Measurements from ENCODE around the gene AIRE. TPM values are rescaled to one million over a fixed set of nuclear protein-coding genes. Genes with fewer than 3 reads are reported as not detected.
A peak's percentile ranks its signal among the peaks of the same experiment; 100 is the strongest.

AIRE gene
- total and polyA plus RNA-seq, 2 of the 13 experiments (the other 11 are each of a cell fraction or from before 2014, with no cell fraction given): not detected

- TF ChIP-seq PTBP1 (IDR thresholded peaks at IDR 0.05; ENCODE audit: low read depth, low read length, poor library complexity, severe bottlenecking): no peak
- no peak for TF ChIP-seq SOX6 (IDR thresholded peaks at IDR 0.05)
- TF ChIP-seq SOX6 (CRISPR knock-in tag; IDR thresholded peaks at IDR 0.05): no peak
- TF ChIP-seq GATAD1 (CRISPR knock-in tag; IDR thresholded peaks at IDR 0.05): no peak
- TF ChIP-seq CEBPZ (IDR thresholded peaks at IDR 0.05; ENCODE audit: low read length): no peak
- no peak for TF ChIP-seq ZBTB26 (CRISPR knock-in tag; IDR thresholded peaks at IDR 0.05; ENCODE audit: borderline replicate concordance)
- no peak for TF ChIP-seq TFDP1 (CRISPR knock-in tag; IDR thresholded peaks at IDR 0.05; ENCODE audit: borderline replicate concordance)
- TF ChIP-seq ZC3H13 (CRISPR knock-in tag; IDR thresholded peaks at IDR 0.05): peak; percentile 86
- TF ChIP-seq DPF2 (CRISPR knock-in tag; IDR thresholded peaks at IDR 0.05; ENCODE audit: borderline replicate concordance, low read depth): no peak
- TF ChIP-seq CHD4 (IDR thresholded peaks at IDR 0.05; ENCODE audit: borderline replicate concordance, low read length): no peak
- TF ChIP-seq NAIF1 (CRISPR knock-in tag; IDR thresholded peaks at IDR 0.05; ENCODE audit: borderline replicate concordance): no peak
- TF ChIP-seq AGO1 (IDR thresholded peaks at IDR 0.05; ENCODE audit: low read depth, low read length, poor library complexity, severe bottlenecking): peak; percentile 87
- peak; percentile 92 for TF ChIP-seq AGO2 (optimal IDR thresholded peaks at IDR 0.05; ENCODE audit: low read depth, low read length)
- no peak for TF ChIP-seq XBP1 (CRISPR knock-in tag; IDR thresholded peaks at IDR 0.05)
- no peak for TF ChIP-seq SUZ12 (IDR thresholded peaks at IDR 0.05; ENCODE audit: low read depth, low read length)
- TF ChIP-seq ZSCAN5A (CRISPR knock-in tag; IDR thresholded peaks at IDR 0.05; ENCODE audit: borderline replicate concordance): no peak
These were observed 44.5 kb downstream of the AIRE start (continued) for GRCh38 chr21:44329971-44330681.

Measured in HepG2 (cell line).